Caco-2 (cell line): ENCODE results near the gene HSPBP1. TPM values are rescaled to one million over a fixed set of nuclear protein-coding genes. Genes with fewer than 3 reads are reported as not detected.

Source experiments
- BruUV-seq: library from RNA; stranded (reverse); fragments of 400-500 nt; replicated peaks from 2 replicates; lab custom pipeline; 2021; lab: Mats Ljungman, UMichigan
- CTCF ChIA-PET: fragments of 300-600 bp; sonication (Branson Sonifier 250); formaldehyde crosslinking; loops from one replicate; lab custom pipeline; 2022; ENCODE audit warnings: antibody characterized with exemption; lab: Charles Lee
- POLR2A ChIA-PET: fragments of 300-600 bp; sonication (Branson Sonifier 250); formaldehyde crosslinking; loops from one replicate; lab custom pipeline; 2022; ENCODE audit warnings: antibody characterized with exemption; lab: Charles Lee
- DNase-seq, 2 experiments: peaks; one replicate each; pipeline versions ENCODE4 v3.0.0 to v3.0.0-alpha.2; 2020 to 2022
- H3K27me3 ChIP-seq: replicated peaks from 2 replicates; pipeline ENCODE4 v1.6.0; 2011; ENCODE audit warnings: low read length; ENCODE audit not compliant: control insufficient read depth, insufficient read depth
- H3K36me3 ChIP-seq: 2 replicates; pipeline ENCODE4 v1.5.1; 2011; ENCODE audit warnings: low read length; ENCODE audit not compliant: control insufficient read depth, insufficient read depth
- H3K4me1 ChIP-seq: fragments of 250-450 bp; sonication (Bioruptor Pico); 2 replicates; pipeline ENCODE4 v1.5.1; 2020; ENCODE audit warnings: mild to moderate bottlenecking
- H3K4me3 ChIP-seq: 2 replicates; pipeline ENCODE4 v1.5.1; 2011; ENCODE audit warnings: low read depth, mild to moderate bottlenecking, control low read depth, low read length
- H3K9me3 ChIP-seq: fragments of 250-450 bp; sonication (Bioruptor Pico); 2 replicates; pipeline ENCODE4 v1.5.1; 2020; ENCODE audit warnings: mild to moderate bottlenecking, moderate library complexity
- H3K27ac Mint-ChIP-seq: one replicate; pipeline ENCODE4 v1.8.0; 2022; ENCODE audit warnings: mixed read lengths; ENCODE audit not compliant: unreplicated experiment
- H3K27me3 Mint-ChIP-seq: one replicate; pipeline ENCODE4 v1.8.0; 2022; ENCODE audit warnings: mixed read lengths; ENCODE audit not compliant: insufficient read depth, unreplicated experiment
- H3K36me3 Mint-ChIP-seq: one replicate; pipeline ENCODE4 v1.8.0; 2022; ENCODE audit warnings: mild to moderate bottlenecking, mixed read lengths; ENCODE audit not compliant: insufficient read depth, unreplicated experiment
- H3K4me1 Mint-ChIP-seq: one replicate; pipeline ENCODE4 v1.8.0; 2022; ENCODE audit warnings: low read depth, mixed read lengths; ENCODE audit not compliant: unreplicated experiment
- H3K4me3 Mint-ChIP-seq: one replicate; pipeline ENCODE4 v1.8.0; 2022; ENCODE audit warnings: mild to moderate bottlenecking, moderate library complexity, mixed read lengths; ENCODE audit not compliant: unreplicated experiment
- H3K9me3 Mint-ChIP-seq: one replicate; pipeline ENCODE4 v1.8.0; 2022; ENCODE audit warnings: mixed read lengths; ENCODE audit not compliant: unreplicated experiment
- intact Hi-C: fragments of 100-400 bp; cut with micrococcal nuclease; formaldehyde crosslinking; loops from one replicate; pipeline ENCODE4 v1.10.0; 2022; ENCODE audit not compliant: unreplicated experiment
- total RNA-seq: library from RNA; stranded (reverse); gene quantifications from 2 replicates; pipeline ENCODE4 v1.2.3, GENCODE V29; 2022
- TF ChIP-seq, protein P1 (sequence below), 2 experiments: fragments of 200-600 bp in 1 of 2; IDR thresholded peaks; 1 replicate in 1 of 2; 2 replicates in 1 of 2; pipeline versions ENCODE4 v1.5.1 to v1.8.0; 2011 to 2022; ENCODE audit warnings: antibody characterized with exemption in 1 of 2, control low read depth in 1 of 2, inconsistent platforms in 1 of 2, low read depth in 1 of 2, low read length in 1 of 2, mild to moderate bottlenecking in 1 of 2, moderate library complexity in 1 of 2; ENCODE audit not compliant: insufficient read depth in 1 of 2, severe bottlenecking in 1 of 2, unreplicated experiment in 1 of 2

Gene HSPBP1
- total RNA-seq, 1 experiment from 2014 or later, result 69.6 TPM

DNA sequence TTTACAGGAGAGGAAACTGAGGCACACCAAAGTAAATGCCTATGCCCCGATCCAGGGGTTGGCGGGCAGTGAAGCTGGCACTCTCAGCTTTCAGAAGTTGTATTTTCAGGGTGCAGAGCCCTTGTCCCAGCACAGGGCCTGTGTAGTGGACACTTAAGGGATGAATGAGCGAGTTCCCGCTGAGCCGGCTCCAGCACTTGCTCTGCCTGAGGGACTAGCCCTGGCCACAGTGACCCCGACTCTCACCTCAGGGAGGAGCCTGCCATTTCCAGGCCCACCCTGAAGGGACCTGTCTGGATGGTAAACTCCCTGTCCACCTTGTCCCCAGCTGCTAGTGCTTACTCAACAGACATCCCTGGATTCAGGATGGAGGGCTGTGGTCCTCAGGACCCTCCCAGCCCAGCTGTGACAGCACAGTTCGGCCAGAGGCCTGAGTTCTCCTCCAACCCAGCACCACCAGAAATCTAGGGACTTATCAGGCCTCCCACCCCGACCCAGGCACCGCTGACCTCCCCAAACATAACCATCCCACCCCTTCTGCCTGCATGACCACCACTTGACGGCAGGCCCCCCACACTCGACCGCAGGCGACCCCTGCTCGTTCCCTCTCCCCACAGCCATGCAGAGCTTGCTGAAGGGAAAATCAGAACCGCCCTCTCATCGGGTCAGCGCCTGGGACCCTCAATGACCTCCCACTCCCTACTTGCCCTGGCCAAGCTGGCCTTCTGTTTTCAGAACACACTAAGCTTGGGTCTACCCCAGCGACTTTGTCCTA is 29.5 kb downstream of the HSPBP1 start:
- POLR2A ChIA-PET, result no interaction called here

GRCh38 chr19:55249841-55250240 is 30.1 kb downstream of the HSPBP1 start:
- no peaks in the 10 kb centered on the region for H3K27me3 ChIP-seq
- H3K4me1 ChIP-seq, result no peaks in the 10 kb centered on the region
- POLR2A ChIA-PET, result no interaction called here
- DNase-seq, result no peak
- TF ChIP-seq, protein P1, sequence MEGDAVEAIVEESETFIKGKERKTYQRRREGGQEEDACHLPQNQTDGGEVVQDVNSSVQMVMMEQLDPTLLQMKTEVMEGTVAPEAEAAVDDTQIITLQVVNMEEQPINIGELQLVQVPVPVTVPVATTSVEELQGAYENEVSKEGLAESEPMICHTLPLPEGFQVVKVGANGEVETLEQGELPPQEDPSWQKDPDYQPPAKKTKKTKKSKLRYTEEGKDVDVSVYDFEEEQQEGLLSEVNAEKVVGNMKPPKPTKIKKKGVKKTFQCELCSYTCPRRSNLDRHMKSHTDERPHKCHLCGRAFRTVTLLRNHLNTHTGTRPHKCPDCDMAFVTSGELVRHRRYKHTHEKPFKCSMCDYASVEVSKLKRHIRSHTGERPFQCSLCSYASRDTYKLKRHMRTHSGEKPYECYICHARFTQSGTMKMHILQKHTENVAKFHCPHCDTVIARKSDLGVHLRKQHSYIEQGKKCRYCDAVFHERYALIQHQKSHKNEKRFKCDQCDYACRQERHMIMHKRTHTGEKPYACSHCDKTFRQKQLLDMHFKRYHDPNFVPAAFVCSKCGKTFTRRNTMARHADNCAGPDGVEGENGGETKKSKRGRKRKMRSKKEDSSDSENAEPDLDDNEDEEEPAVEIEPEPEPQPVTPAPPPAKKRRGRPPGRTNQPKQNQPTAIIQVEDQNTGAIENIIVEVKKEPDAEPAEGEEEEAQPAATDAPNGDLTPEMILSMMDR (IDR thresholded peaks at IDR 0.05; ENCODE audit: insufficient read depth in 1 of 2, low read depth in 1 of 2, low read length in 1 of 2, severe bottlenecking in 1 of 2, unreplicated experiment in 1 of 2), result no peak
- H3K4me1 Mint-ChIP-seq, result peaks cover 5% of the 10 kb centered on the region
- H3K27ac Mint-ChIP-seq, result no peak overlapping the region
- H3K36me3 Mint-ChIP-seq, result peaks cover 25% of the 10 kb centered on the region
- H3K27me3 Mint-ChIP-seq, result no peaks in the 10 kb centered on the region
- intact Hi-C loops, result no loop called here
- peaks cover 5% of the 10 kb centered on the region for H3K36me3 ChIP-seq
- no peaks in the 10 kb centered on the region for H3K9me3 Mint-ChIP-seq
- no TSS peak for BruUV-seq
- no peaks in the 10 kb centered on the region for H3K9me3 ChIP-seq
- no peak overlapping the region for H3K4me3 ChIP-seq
- no peak overlapping the region for H3K4me3 Mint-ChIP-seq
- CTCF ChIA-PET, result no interaction called here

More for the DNA sequence above, 29.5 kb downstream of the HSPBP1 start:
- Mint-ChIP-seq H3K27me3 (no peaks in the 10 kb centered on the region), H3K36me3 (peaks cover 19% of the 10 kb centered on the region), H3K4me3 (no peak overlapping the region), H3K27ac (no peak overlapping the region), H3K9me3 (no peaks in the 10 kb centered on the region), H3K4me1 (peaks cover 5% of the 10 kb centered on the region)
- CTCF ChIA-PET, result interaction anchor here (0.6 kb wide), 1 partner anchor 143 kb away, joined by 6 read pairs; no protein-coding TSS in a partner anchor
- Histone ChIP-seq H3K4me1 (no peaks in the 10 kb centered on the region), H3K36me3 (peaks cover 4% of the 10 kb centered on the region), H3K27me3 (no peaks in the 10 kb centered on the region), H3K9me3 (no peaks in the 10 kb centered on the region), H3K4me3 (no peak overlapping the region)
- intact Hi-C loops, result no loop called here
- DNase-seq, result no peak
- BruUV-seq, result no TSS peak
- TF ChIP-seq, protein P1 (IDR thresholded peaks at IDR 0.05; ENCODE audit: insufficient read depth in 1 of 2, low read depth in 1 of 2, low read length in 1 of 2, severe bottlenecking in 1 of 2, unreplicated experiment in 1 of 2), result no peak

GRCh38 chr19:55248704-55249103 is 31.2 kb downstream of the HSPBP1 start:
- no peak overlapping the region for H3K4me3 Mint-ChIP-seq
- CTCF ChIA-PET, result no interaction called here
- H3K9me3 Mint-ChIP-seq, result no peaks in the 10 kb centered on the region
- H3K36me3 Mint-ChIP-seq, result peaks cover 34% of the 10 kb centered on the region
- H3K27ac Mint-ChIP-seq, result no peak overlapping the region
- Histone ChIP-seq H3K27me3 (no peaks in the 10 kb centered on the region), H3K4me3 (no peak overlapping the region), H3K36me3 (peaks cover 5% of the 10 kb centered on the region), H3K9me3 (no peaks in the 10 kb centered on the region), H3K4me1 (no peaks in the 10 kb centered on the region)
- intact Hi-C loops, result no loop called here
- BruUV-seq, result no TSS peak
- POLR2A ChIA-PET, result no interaction called here
- H3K4me1 Mint-ChIP-seq, result peaks cover 5% of the 10 kb centered on the region
- no peaks in the 10 kb centered on the region for H3K27me3 Mint-ChIP-seq
- TF ChIP-seq, protein P1 (IDR thresholded peaks at IDR 0.05; ENCODE audit: insufficient read depth in 1 of 2, low read depth in 1 of 2, low read length in 1 of 2, severe bottlenecking in 1 of 2, unreplicated experiment in 1 of 2), result no peak
- no peak for DNase-seq
